Measurements from ENCODE around the gene SLC7A8. TPM values are rescaled to one million over a fixed set of nuclear protein-coding genes. Genes with fewer than 3 reads are reported as not detected.
"Not testable (repeated sequence)": the region's sequence is repeated elsewhere in the genome, so short reads cannot be mapped to it uniquely, and the experiment has no call there.

The SLC7A8 gene
- total RNA-seq, 2 donors from 2014 or later: 17.4 to 31.0 TPM

DNA sequence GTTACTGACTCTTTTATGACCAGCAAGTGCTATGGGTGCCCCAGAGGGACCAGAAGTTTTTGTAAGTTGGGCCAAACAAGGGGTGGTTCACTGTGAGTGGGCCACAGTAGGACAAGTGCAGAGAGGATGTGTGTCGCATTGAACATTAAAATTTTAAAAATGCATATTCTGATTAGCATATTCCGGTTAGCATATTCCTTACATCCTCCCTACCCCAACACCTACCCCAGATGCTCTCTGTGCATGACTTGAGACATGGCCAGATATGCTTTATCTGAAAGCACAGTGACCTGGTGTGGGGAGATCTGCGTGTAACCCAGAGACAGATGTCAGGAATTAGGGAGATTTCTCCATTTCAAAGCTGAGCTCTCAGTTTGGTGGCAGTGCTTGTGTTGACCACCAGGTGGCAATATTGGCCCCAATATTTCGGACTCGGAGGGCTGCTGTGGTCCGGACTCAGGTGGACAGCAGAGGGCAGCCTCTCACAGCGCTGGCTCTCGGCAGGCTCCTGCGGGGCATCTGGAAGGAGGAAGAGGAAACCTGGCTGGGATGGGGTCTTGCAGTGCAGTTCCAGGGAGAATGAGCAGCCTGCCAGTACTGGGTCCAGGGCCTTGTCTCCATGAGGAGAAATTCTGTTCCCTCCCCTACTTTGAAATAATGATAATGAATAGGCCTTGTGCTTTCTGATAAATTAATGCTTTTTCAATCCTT lies 62.8 kb downstream of the SLC7A8 start:
- intact Hi-C loops (cut with DNase I): loop anchor here (2.0 kb wide), 1 partner anchor 66 kb away; no protein-coding TSS in a partner anchor
- peak; percentile 96 for DNase-seq (ENCODE audit: low spot score)

DNA sequence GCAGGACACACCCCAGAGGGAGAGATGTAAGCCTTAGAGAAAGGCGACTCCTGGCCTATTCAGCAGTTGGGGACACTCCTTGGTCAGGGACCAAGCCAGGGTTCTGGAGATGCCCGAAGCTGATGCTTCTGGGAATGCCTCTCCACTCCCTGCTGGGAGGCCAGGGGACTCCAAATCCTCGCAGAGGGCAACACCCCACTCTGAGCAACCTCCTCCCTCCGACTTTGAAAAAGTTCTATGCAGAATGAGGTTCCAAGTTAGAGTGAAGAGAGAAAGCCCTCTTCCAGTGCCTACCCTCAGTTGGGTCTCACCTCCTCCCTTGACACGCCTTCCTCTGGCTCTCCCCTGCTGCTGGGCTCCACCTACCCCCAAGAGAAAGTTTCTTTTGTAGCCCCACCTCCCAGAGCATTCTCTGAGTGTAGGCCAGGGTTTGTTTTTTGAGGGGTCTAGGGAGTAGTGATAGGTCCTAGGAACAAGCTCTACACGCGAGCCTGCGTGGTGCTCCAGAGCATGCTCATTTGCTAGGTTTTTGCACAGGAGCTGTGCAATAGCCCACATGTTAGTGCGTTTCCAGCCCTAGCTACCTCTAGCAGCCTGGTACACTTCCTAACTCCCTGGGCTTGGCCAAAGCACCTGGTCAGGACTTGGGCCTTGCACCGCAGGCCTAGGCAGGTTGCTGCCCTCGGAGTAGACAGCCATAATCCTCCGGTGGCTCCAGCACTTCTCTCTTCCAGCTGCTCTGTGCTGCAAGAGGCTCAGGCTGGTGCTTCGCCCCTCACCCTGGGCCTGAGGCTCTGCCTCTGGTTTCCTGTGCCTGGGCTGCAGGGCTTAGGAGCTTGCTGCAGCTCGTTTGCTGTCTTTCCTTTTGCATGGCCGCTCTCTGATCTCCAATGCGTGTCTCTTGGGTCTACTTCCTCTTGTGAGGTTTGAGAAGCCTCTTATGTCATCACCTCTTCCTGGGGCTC lies 63.8 kb downstream of the SLC7A8 start:
- peak; percentile 62 for DNase-seq (ENCODE audit: low spot score)
- intact Hi-C loops (cut with DNase I): loop anchor here (2.0 kb wide), 1 partner anchor 67 kb away; no protein-coding TSS in a partner anchor

DNA sequence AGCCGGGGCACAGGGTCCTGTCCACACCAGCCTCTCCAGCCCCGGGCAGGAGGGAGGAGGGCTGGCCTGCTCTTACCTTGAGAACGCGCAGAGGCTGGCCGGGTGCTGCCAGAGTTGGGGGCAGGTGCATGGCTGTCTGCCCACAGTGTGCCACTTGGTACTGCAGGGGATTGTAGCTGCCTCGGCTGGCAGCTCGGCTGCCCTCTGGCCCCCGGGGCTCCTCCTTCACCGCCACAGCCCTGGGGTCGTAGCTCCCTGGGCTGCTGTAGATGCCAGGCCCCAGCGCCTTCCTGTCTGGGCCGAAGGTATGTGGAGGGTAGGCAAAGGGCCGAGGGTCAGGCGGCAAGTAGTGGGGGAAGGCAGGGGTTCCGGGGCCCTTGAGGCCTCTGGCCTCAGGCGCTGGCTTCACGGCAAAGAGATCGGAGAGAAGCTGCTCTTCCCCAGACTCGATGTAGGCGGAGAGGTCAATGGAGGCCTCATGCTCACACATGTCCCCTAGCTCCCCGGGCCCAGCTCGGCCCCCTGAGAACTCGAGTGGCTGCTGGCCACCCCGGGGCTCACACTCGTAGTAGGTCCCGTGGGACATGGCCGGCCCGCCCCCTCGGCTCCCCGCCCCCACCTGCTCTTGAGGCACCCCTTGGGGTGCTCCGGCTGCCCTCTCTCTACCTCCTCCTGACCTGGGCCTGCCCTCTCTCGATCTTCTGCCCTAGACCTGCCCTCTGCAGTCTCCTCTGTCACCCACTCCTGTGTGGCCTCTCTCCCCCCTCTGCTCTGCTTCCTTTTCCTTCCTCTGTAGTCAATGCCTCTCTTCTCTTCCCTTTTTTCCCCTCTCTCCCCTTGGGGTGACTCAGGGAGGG lies 64.7 kb downstream of the SLC7A8 start, which contains the start of gene CEBPE:
CEBPE (minus strand) TSS at position 750 of the 857 bp plus-strand sequence; CDS start at position 586, 164 bp downstream.
- intact Hi-C loops (cut with DNase I): no loop called here
- peak; percentile 81 for DNase-seq (ENCODE audit: low spot score)

DNA sequence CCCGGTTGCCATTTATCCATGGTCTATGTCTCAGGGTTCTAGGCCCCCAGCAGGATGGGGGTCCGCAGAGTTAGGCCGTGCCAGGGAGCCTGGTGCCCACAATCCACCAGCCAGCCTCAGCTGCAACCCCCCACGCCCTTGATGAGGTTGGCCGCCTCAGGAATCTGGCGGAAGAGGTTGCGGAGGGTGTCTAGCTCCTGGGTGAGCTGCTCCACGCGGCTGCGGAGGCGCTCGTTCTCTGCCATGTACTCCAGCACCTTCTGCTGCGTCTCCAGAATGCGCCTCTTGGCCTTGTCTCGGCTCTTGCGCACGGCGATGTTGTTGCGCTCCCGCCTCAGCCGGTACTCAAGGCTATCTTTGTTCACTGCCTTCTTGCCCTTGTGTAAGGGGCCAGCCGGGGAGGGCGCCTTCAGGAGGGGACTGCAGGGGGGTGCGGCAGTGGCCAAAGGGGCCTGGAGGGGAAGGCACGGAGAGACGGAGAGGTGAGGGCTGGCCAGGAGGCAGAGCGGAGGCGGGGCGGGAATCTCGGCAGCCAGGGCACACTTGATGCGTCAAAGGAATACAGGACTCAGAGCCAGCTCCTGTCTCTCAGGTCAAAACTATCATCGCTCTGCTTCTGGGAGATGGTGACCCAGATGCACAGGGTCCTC lies 66.0 kb downstream of the SLC7A8 start:
- peak; percentile 82 for DNase-seq (ENCODE audit: low spot score)
- intact Hi-C loops (cut with DNase I): no loop called here

DNA sequence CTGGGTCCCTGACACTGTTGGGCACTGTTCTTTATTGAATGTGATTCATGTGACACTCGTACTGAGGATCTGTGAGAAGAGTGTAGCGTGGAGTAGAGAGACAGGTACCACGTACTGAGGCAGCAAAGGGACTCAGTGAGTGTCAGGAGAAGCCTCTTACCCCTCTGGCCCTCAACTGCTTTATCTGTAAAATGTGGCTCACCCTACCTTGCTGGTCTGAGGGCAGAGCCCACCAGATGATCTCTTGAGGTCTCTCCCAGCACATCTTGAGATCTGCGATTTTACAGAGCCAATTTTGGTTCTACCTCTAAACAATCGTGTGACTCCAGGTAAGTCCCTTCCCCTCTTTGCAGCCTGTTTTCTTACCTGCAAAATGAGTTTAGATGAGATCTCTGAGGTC lies 67.5 kb downstream of the SLC7A8 start:
- intact Hi-C loops (cut with DNase I): no loop called here
- peak; percentile 20 for DNase-seq (ENCODE audit: low spot score)

DNA sequence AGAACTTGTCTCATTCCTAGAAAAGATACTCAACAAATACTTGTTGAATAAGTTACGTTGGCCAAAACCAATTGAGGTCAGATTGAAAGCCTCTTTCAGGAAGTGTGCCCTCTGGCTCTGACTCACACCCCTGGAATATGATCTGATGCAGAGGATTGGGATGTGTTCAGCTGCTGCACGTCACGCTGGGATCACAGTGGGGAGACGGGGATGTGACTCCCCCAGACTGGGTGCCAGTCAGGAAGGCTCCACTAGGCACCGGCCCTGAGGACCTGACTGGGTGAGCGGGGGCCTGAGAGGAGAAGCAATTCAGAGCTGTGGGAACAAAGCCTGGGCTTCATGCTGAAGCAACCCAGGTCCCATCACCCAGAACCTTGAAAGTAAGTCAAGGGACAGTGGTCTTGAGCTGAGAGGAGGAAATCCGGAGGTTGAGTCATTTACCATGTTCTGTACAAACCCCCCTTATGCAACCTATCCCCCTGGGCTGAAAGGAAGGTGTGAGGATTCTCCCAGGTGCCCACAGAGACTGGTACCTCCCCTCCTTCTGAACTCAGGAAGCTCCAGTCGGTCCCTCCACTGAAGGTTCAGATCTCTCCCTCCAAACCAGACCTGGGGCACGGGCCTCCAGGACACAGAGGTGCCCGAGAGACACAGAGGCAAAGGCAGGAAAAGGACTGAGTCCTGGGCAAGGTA lies 68.3 kb downstream of the SLC7A8 start:
- intact Hi-C loops (cut with DNase I): no loop called here
- peak; percentile 90 for DNase-seq (ENCODE audit: low spot score)

DNA sequence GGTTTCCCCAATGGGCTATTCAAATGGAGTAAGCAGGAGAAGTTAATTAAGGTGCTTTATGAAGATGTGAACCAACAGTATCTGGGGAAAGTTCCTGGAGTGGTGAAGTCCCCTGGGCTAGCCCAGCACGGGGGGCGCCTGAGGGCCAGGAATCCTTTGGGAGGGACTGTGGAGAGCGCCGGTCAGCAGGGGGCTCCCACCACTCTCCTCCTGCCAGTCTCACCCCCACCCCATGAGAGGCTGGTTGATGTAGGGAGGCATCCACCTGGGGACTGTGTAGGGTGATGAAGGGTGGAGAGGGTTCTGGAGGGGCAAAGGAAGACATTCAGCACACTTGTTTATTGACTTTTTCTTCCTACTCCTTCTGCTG lies 68.8 kb downstream of the SLC7A8 start:
- intact Hi-C loops (cut with DNase I): loop anchor here in 1 of 2 donors (5.0 kb wide), 1 partner anchor 47 kb away; no protein-coding TSS in a partner anchor
- peak; percentile 63 for DNase-seq (ENCODE audit: low spot score)

DNA sequence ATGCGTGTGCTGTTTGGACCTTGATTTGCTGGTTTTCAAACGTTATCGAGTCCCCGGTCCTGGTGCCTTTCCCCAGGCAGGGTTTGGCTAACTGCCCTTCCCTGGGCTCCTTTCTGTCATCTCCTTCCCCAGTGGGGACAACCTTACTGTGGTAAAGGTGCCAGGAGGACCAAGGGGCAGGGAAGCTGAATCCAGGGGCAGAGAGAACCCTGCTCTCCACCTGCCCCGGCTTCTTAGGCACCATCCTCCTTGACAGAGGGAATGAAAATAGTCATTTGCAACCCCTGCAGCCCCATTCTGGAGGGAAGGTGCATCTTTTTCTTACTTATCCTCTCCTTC lies 69.4 kb downstream of the SLC7A8 start:
- DNase-seq (ENCODE audit: low spot score): peak; percentile 49
- intact Hi-C loops (cut with DNase I): loop anchor here in 1 of 2 donors (5.0 kb wide), 1 partner anchor 47 kb away; no protein-coding TSS in a partner anchor

DNA sequence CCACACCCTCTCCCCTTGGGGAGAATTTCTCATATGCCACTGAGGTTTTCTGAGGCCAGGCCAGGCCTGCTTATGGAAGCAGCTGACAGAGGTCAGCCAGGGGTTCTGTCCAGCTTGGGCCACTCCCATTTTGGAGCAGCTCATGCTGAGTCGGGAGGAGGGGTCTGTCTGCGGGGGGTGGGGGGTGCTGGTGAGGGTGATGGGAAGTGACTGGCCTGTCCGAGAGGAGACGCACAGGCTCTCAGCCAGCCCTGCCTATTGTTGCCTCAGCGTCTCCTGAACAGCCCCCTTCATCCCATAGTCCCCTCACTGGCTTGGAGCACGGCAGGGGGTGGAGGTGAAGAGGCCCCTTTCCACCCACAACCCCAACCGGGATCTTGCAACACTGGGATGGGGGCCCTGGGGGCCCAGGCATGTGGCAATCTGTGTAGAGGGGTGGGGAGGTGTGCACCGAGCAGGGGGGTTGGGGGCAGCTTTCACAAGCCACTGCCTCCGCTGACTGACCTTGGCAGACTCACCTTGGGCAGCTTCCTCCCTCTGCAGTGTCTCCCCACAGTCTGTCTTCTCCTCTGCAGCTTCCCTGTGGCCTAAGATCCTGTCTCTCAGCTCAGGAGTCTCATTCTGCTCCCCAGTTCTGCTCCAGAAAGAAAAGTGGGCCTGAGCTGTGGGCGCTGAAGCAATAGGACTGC lies 69.9 kb downstream of the SLC7A8 start:
- intact Hi-C loops (cut with DNase I): loop anchor here in 1 of 2 donors (5.0 kb wide), 1 partner anchor 46 kb away; no protein-coding TSS in a partner anchor
- DNase-seq (ENCODE audit: low spot score): peak; percentile 78

DNA sequence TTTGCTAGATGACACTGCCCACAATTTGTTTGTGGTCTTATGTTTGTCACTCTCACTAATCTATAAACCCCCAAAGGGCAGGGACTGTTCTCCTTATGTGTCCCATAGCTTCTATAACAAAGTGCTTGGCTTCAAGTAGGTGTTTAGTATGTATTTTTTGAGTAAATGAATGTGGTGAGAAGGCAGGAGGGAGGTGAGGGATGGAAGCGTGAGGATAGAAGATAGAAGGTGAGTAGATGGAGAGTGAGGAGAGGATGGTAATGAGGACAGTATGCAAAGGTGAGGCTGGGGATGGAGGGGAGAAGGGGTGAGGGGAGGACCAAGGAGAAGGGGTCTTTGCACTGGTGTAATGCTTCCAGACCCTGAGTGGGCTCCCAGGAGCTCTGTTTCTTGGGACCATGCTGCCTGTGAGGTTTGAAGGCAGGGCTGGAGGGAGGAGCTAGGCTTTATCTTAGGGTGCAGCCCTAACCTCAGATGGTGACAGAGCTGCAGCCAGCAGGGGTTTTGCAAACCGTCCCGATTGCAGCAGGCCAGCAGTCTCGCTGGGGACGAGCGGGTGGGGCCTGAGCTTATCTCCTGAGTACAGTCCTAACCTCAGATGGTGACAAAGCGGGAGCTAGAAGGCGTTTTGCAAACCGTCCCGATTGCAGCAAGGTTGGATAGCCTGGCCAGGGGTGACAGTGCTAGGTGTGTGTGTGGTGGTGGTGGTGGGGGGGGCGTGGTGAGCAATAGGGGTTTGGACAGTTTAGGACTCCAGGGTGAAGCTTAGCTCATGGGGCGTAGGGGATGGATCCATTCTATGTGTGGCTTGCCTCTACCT lies 70.9 kb downstream of the SLC7A8 start:
- peak; percentile 84 for DNase-seq (ENCODE audit: low spot score)
- intact Hi-C loops (cut with DNase I): loop anchor here in 1 of 2 donors (5.0 kb wide), 1 partner anchor 45 kb away; no protein-coding TSS in a partner anchor

DNA sequence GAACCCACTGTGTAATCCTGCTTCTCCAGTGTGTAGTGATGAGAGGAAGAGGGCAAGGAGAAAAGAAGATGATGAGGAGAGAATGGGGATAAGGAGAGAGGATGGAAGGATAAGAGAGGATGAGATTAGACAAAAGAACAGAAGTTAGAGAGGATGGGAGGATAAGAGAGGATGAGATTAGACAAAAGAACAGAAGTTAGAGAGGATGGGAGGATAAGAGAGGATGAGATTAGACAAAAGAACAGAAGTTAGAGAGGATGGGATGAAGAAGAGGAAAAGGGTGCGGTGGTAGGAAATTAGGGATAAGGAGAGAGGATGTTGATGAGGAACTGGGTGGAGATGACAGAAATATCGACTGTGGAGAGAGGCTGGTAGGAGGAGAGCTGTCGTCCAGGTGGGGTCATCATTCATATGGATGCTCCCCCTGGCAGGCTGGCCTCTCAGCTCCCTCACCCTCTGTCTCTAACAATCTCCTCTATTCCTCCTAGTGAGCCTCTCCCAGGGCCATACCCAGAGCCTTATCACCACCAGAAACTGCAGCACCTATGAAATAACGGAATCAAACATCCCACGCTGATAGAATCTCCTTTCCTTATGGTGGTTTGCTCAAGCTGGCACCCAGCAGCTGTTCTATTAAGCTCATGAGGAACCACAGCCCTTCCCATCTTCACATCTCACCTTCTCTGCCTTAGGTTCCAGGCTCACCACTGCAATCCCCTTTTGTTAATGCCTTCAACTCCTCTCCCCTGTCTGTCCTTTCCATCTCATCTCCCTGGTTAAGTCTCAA lies 72.7 kb downstream of the SLC7A8 start:
- intact Hi-C loops (cut with DNase I): loop anchor here in 1 of 2 donors (5.0 kb wide), 1 partner anchor 43 kb away; no protein-coding TSS in a partner anchor

DNA sequence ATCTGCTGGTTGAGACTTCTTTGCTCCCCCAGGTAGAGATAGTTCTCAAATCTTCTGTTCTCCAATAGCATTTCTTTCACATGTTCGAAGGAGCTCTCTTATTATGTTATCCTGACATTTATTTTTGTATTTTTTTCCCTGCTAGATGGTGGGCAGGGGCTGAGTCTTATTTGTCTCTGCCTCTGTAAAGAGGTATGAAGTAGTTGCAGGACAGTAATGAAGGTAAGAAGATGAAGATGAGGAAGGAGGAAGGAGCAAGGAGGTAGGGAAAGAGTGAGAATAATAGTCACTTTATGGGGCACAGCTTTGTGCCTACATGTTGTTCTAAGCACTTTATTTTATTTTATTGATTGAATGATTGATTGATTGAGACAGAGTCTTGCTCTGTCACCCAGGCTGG lies 73.7 kb downstream of the SLC7A8 start:
- intact Hi-C loops (cut with DNase I): loop anchor here in 1 of 2 donors (5.0 kb wide), 1 partner anchor 42 kb away; no protein-coding TSS in a partner anchor
- DNase-seq (ENCODE audit: low spot score): no peak

More for the DNA sequence above, 72.7 kb downstream of the SLC7A8 start:
- DNase-seq (ENCODE audit: low spot score): no peak

DNA sequence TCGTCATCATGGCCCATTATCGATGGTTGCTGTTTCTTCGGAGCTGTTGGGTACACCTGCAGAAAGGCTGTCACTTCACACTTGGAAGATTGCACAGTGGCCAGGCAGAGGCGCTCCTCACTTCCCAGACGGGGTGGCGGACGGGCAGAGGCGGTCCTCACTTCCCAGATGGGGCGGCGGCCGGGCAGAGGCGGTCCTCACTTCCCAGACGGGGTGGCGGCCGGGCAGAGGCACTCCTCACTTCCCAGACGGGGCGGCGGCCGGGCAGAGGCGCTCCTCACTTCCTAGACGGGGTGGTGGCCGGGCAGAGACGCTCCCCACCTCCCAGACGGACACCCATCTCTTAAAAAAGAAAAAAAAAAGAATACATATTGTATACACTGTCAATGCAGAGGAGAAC lies 75.3 kb downstream of the SLC7A8 start:
- peak; percentile 15 for DNase-seq (ENCODE audit: low spot score)
- intact Hi-C loops (cut with DNase I): not testable (repeated sequence)

DNA sequence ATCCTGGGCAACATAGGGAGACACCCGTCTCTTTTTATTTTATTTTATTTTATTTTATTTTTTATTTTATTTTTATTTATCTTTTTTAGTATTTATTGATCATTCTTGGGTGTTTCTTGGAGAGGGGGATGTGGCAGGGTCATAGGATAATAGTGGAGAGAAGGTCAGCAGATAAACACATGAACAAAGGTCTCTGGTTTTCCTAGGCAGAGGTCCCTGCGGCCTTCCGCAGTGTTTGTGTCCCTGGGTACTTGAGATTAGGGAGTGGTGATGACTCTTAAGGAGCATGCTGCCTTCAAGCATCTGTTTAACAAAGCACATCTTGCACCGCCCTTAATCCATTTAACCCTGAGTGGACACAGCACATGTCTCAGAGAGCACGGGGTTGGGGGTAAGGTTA lies 75.8 kb downstream of the SLC7A8 start:
- DNase-seq (ENCODE audit: low spot score); intact Hi-C loops (cut with DNase I): not testable (repeated sequence)

DNA sequence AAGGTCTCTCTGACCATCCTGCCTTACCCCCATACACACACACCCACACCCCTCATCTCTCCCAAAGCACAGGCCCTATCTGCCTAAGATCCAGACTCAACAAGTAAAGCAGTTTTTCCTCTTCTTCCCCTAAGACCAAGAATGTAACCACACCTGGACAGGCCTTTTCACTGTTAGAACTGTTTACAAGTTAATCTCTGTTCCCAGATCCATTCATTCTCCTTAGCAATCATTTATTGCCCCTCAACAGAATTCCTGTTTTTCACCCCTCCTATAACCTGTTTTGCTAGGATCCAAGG lies 76.8 kb downstream of the SLC7A8 start:
- DNase-seq (ENCODE audit: low spot score): no peak
- intact Hi-C loops (cut with DNase I): no loop called here

DNA sequence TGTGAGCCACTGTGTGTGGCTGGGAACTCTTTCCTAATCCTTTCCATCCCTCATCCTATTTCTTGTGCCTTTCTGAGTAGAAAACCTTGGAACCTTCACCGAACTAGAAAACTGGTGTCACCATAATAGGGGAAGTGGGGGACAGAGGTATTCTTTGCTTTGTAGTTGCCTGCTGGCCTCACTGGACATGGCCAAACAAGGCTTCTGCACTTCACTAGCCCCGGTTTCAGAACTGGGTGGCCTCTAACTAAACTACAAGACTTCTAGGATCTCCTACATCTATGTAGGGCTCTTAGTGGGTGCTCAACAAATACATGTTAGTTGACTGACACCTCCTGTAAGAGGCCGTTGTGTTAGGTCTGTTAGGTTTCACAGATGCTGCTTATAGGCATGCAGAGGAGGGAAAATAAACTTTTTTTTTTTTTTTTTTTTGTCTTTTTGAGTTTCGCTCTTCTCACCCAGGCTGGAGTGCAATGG lies 78.1 kb downstream of the SLC7A8 start:
- intact Hi-C loops (cut with DNase I): no loop called here
- DNase-seq (ENCODE audit: low spot score): no peak

Data from posterior vena cava (tissue), 2 donors.